Activated CD8-positive, alpha-beta memory T cell treated with anti-CD3 and anti-CD28 coated beads, Interleukin-2, amount 50 U/mL, for 1 hour (primary cell): ENCODE results near the gene HS3ST6.
"Not testable (repeated sequence)": the region's sequence is repeated elsewhere in the genome, so short reads cannot be mapped to it uniquely, and the experiment has no call there.

Experiments used
- DNase-seq: peaks from one replicate; pipeline ENCODE4 v3.0.0-alpha.2; 2020; ENCODE audit errors: extremely low read depth

Gene HS3ST6

GRCh38 chr16:1918351-1919326 lies at the start of gene HS3ST6:
Gene HS3ST6 (minus strand): TSS chr16:1918415. CDS start chr16:1918323, 92 bp downstream.
- no peak for DNase-seq

- DNase-seq: no peak
These were observed 48.2 kb upstream of the HS3ST6 start, which contains the start of gene RNF151 for GRCh38 chr16:1966460-1966859. Gene RNF151 (plus strand): TSS chr16:1966856. CDS start chr16:1966882, 26 bp downstream.

- no peak for DNase-seq
These were observed 47.3 kb upstream of the HS3ST6 start for GRCh38 chr16:1965396-1966001.

- DNase-seq: peak; percentile 94
These were observed 46.5 kb upstream of the HS3ST6 start, which contains the start of gene RPS2 for GRCh38 chr16:1964506-1965395. Gene RPS2 (minus strand): TSS chr16:1964826. CDS start chr16:1964625, 201 bp downstream.

GRCh38 chr16:1963806-1964505 lies 45.7 kb upstream of the HS3ST6 start:
- DNase-seq: no peak

GRCh38 chr16:1962161-1963153 lies 44.2 kb upstream of the HS3ST6 start:
- DNase-seq: not testable (repeated sequence)

GRCh38 chr16:1961651-1962067 lies 43.4 kb upstream of the HS3ST6 start:
- no peak for DNase-seq

- no peak for DNase-seq
These were observed 42.7 kb upstream of the HS3ST6 start for GRCh38 chr16:1960665-1961630.

GRCh38 chr16:1959269-1960039 lies 41.2 kb upstream of the HS3ST6 start, which contains the start of gene NDUFB10:
Gene NDUFB10 (plus strand): TSS chr16:1959538. CDS start chr16:1959625, 87 bp downstream.
- DNase-seq: peak; percentile 50

- no peak for DNase-seq
These were observed 40.6 kb upstream of the HS3ST6 start for GRCh38 chr16:1958715-1959268.

- DNase-seq: not testable (repeated sequence)
These were observed 39.9 kb upstream of the HS3ST6 start for GRCh38 chr16:1958143-1958491.

GRCh38 chr16:1957434-1958142 lies 39.4 kb upstream of the HS3ST6 start:
- DNase-seq: not testable (repeated sequence)

GRCh38 chr16:1953734-1954133 lies 35.5 kb upstream of the HS3ST6 start:
- DNase-seq: no peak

- no peak for DNase-seq
These were observed 32.3 kb upstream of the HS3ST6 start for GRCh38 chr16:1950559-1950958.

- DNase-seq: no peak
These were observed 31.8 kb upstream of the HS3ST6 start for GRCh38 chr16:1950047-1950446.

GRCh38 chr16:1949507-1949906 lies 31.3 kb upstream of the HS3ST6 start:
- no peak for DNase-seq

GRCh38 chr16:1947369-1947670 lies 29.1 kb upstream of the HS3ST6 start:
- DNase-seq: no peak
